DND-41 (cell line): ENCODE data around the gene WNT3A.
A peak's percentile ranks its signal among the peaks of the same experiment; 100 is the strongest.

Experiments
- ATAC-seq: fragments of 200-7000 bp; cut with Tn5 transposase; 3 replicates; pipeline ENCODE4 v1.9.1; 2021; ENCODE audit warnings: low read depth; ENCODE audit not compliant: insufficient read depth
- DNase-seq: peaks from one replicate; pipeline ENCODE4 v3.0.0-alpha.2; 2020
- H2AFZ ChIP-seq: 2 replicates; pipeline ENCODE4 v1.6.0; 2012; ENCODE audit warnings: low read depth, low read length
- H3K27ac ChIP-seq: 2 replicates; pipeline ENCODE4 v1.5.1; 2012; ENCODE audit warnings: low read length, inconsistent platforms
- H3K27me3 ChIP-seq: fragments of 200-600 bp; sonication (generic); 2 replicates; pipeline ENCODE4 v1.6.0; 2012; ENCODE audit warnings: low read length, mild to moderate bottlenecking, inconsistent platforms; ENCODE audit not compliant: insufficient read depth, poor library complexity
- H3K36me3 ChIP-seq: 2 replicates; pipeline ENCODE4 v1.5.1; 2012; ENCODE audit warnings: low read length, inconsistent platforms; ENCODE audit not compliant: insufficient read depth
- H3K4me1 ChIP-seq: 2 replicates; pipeline ENCODE4 v1.5.1; 2012; ENCODE audit warnings: mild to moderate bottlenecking, low read length; ENCODE audit not compliant: insufficient read depth
- H3K4me2 ChIP-seq: 2 replicates; pipeline ENCODE4 v1.6.0; 2012; ENCODE audit warnings: mild to moderate bottlenecking, moderate library complexity, low read length, inconsistent platforms; ENCODE audit not compliant: insufficient read depth
- H3K4me3 ChIP-seq, 2 experiments: fragments of 200-600 bp in 1 of 2; shearing (Covaris generic) in 1 of 2; 2 replicates each; pipeline ENCODE4 v1.5.1; 2012 to 2016; ENCODE audit warnings: inconsistent platforms in 2 of 2, low read length in 2 of 2, mild to moderate bottlenecking in 2 of 2, low read depth in 1 of 2, moderate library complexity in 1 of 2
- H3K79me2 ChIP-seq: 2 replicates; pipeline ENCODE4 v1.6.0; 2012; ENCODE audit warnings: low read length, inconsistent platforms; ENCODE audit not compliant: insufficient read depth
- H3K9ac ChIP-seq: 2 replicates; pipeline ENCODE4 v1.6.0; 2012; ENCODE audit warnings: low read depth, mild to moderate bottlenecking, inconsistent platforms, low read length, moderate library complexity
- H3K9me3 ChIP-seq: 2 replicates; pipeline ENCODE4 v1.5.1; 2012; ENCODE audit warnings: low read length, moderate library complexity, mild to moderate bottlenecking, inconsistent platforms; ENCODE audit not compliant: insufficient read depth, severe bottlenecking
- H4K20me1 ChIP-seq: 2 replicates; pipeline ENCODE4 v1.6.0; 2012; ENCODE audit warnings: low read length; ENCODE audit not compliant: insufficient read depth
- EZH2 ChIP-seq: IDR thresholded peaks from 3 replicates; pipeline ENCODE4 v1.6.1; 2012; ENCODE audit warnings: borderline replicate concordance, low read depth, mild to moderate bottlenecking, moderate library complexity, low read length, inconsistent platforms; ENCODE audit not compliant: severe bottlenecking
- TF ChIP-seq, protein P1 (sequence below): IDR thresholded peaks from 2 replicates; pipeline ENCODE4 v1.5.1; 2012; ENCODE audit warnings: borderline replicate concordance, low read length, moderate library complexity, mild to moderate bottlenecking; ENCODE audit not compliant: poor library complexity, severe bottlenecking; ENCODE audit errors: extremely low read depth

WNT3A gene

DNA sequence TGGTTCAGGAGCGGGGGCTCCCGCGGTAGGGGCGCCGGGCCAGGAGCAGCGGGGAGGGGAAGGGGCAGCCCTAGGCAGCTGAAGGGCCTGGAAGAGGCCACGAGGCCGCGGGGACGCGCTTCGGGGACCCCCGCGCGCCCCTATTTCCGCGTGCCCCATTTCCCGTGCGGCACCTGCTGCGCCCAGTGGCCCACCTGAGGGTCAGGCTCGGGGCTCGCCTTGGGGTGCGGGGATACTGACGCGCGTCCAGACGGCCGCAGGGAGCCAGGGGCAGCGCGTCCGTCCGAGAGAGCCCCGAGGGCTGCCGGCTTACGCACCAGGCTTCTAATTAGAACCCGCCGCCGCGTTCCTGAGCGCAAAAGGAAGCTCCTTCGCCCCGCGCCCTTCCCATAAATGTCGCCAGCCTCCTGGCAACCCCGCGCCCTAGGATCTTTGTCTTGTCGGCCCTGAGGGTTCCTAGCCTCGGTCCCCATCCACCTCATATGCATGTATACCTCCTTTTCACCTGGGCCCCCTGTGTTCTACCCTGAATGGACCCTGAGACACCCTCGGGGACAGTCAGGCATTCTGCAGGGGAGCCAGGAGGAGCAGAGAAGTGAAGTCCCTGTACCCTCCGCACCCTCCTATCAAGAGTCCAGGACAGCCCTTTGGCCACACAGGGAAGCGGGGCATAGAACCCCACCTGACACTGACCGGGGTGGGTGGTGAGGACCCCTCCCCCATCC lies 1.8 kb downstream of the WNT3A start:
- Histone ChIP-seq H3K9me3 (no peaks in the 10 kb centered on the region), H3K4me1 (no peaks in the 10 kb centered on the region), H3K27me3 (no peaks in the 10 kb centered on the region), H3K27ac (no peak overlapping the region), H3K36me3 (no peaks in the 10 kb centered on the region), H3K9ac (no peak overlapping the region), H3K79me2 (no peaks in the 10 kb centered on the region), H3K4me3 (no peak overlapping the region), H2AFZ (no peak overlapping the region), H4K20me1 (no peaks in the 10 kb centered on the region; the same call in 1 of the 2 replicates), H3K4me2 (no peak overlapping the region)
- TF ChIP-seq EZH2, result no peak
- TF ChIP-seq, protein P1, sequence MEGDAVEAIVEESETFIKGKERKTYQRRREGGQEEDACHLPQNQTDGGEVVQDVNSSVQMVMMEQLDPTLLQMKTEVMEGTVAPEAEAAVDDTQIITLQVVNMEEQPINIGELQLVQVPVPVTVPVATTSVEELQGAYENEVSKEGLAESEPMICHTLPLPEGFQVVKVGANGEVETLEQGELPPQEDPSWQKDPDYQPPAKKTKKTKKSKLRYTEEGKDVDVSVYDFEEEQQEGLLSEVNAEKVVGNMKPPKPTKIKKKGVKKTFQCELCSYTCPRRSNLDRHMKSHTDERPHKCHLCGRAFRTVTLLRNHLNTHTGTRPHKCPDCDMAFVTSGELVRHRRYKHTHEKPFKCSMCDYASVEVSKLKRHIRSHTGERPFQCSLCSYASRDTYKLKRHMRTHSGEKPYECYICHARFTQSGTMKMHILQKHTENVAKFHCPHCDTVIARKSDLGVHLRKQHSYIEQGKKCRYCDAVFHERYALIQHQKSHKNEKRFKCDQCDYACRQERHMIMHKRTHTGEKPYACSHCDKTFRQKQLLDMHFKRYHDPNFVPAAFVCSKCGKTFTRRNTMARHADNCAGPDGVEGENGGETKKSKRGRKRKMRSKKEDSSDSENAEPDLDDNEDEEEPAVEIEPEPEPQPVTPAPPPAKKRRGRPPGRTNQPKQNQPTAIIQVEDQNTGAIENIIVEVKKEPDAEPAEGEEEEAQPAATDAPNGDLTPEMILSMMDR, result no peak
- no peak for DNase-seq
- no peak for ATAC-seq

DNA sequence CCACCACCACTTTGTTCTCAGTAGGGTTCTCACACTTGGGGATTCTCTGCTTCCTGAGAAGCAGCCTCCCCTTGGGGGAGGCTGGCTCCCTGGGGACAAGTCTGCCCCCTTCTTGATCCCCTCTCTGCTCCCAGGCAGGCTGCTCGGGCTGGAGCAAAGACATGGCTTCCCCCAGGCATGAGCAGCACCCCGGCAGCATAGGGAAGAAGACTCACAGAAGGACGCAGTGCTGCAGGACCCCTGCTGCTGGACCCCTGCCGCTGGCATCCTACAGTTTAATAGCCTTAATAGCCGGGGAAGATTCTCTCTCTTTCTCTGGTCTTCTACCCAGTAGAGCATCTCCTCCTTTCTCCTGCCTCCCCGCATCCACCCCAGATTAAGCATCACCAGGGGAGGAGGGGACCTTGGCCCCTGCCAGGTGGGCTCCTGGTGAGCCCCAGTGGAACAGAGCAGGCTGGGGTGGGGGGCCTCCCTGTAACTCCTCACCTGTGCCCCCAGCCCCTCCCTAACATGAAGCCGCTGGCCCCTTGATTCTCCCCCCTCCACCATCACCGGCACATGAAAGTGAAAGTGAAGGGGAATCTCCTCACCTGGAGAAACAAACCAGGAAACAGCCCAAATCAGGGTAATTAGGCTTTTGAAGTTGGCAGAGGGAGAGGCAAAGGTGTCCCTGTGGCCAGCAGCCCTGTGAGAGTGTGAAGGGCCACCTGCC lies 2.5 kb downstream of the WNT3A start:
- no peak overlapping the region for H3K27ac ChIP-seq
- H3K4me3 ChIP-seq, result no peak overlapping the region
- DNase-seq (no peak), ATAC-seq (0 out of 3 replicates have a peak, but pooled peaks have one; percentile 12)
- H3K36me3 ChIP-seq, result no peaks in the 10 kb centered on the region
- TF ChIP-seq EZH2, result no peak
- TF ChIP-seq, protein P1, result no peak
- H4K20me1 ChIP-seq, result no peaks in the 10 kb centered on the region; the same call in 1 of the 2 replicates
- H3K4me2 ChIP-seq, result no peak overlapping the region
- H3K4me1 ChIP-seq, result no peaks in the 10 kb centered on the region
- H3K9me3 ChIP-seq, result no peaks in the 10 kb centered on the region
- H2AFZ ChIP-seq, result no peak overlapping the region
- no peak overlapping the region for H3K9ac ChIP-seq
- H3K79me2 ChIP-seq, result no peaks in the 10 kb centered on the region
- no peaks in the 10 kb centered on the region for H3K27me3 ChIP-seq

DNA sequence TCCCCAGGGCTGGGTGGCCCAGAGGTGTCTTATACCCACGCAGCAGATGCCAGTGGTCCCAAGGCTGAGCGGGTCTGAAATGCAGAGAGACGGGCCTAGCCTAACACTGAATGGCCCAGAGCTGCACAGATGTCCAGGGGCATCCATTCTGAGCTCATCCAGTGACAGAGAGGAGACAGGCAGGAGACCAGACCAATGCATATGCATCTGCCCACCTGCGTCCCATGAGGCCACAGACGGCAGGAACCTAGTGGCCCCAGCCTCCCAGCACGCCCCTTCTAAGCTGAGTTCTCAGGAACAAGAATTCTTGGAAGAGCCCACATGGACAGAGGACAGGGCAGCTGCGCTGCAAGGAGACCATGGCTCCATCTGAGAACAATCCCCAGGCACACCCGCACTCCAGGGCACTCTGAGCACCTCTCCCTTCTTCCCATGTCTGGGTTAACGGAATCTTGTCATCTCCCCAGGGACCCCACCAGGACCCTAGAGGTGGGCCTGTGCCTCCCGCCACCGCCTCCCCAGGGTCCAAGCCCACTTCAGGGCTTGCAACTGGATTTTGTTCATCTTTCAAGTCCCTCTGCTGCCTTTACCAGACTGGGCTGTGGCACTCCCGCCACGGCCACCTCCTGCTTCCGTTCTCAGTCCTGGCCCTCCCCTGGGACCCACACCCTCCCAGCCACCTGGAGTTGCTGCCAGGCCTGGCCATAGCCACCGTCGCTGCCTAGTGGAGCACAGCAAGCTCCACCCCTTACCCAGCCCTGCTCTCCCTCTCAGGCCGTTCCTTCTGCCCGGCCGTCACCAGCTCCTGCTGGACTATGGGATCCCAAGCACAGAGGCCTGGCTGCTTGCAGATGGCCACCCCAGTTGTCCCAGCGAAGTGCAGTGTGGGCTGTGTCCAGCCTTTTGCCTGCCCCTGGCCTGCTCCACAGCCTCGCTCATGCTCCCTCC lies 3.3 kb downstream of the WNT3A start:
- no peaks in the 10 kb centered on the region for H3K27me3 ChIP-seq
- no peaks in the 10 kb centered on the region for H3K9me3 ChIP-seq
- no peak overlapping the region for H3K27ac ChIP-seq
- no peak overlapping the region for H3K4me2 ChIP-seq
- no peaks in the 10 kb centered on the region; the same call in 1 of the 2 replicates for H4K20me1 ChIP-seq
- no peak overlapping the region for H2AFZ ChIP-seq
- H3K79me2 ChIP-seq, result no peaks in the 10 kb centered on the region
- TF ChIP-seq, protein P1, result no peak
- TF ChIP-seq EZH2, result no peak
- DNase-seq (no peak), ATAC-seq (0 out of 3 replicates have a peak, but pooled peaks have one; percentile 12)
- no peak overlapping the region for H3K9ac ChIP-seq
- no peaks in the 10 kb centered on the region for H3K36me3 ChIP-seq
- H3K4me3 ChIP-seq, result no peak overlapping the region
- H3K4me1 ChIP-seq, result no peaks in the 10 kb centered on the region
